GM23338 (cell line): Measurements from ENCODE around the gene FFAR2. TPM values are rescaled to one million over a fixed set of nuclear protein-coding genes. Genes with fewer than 3 reads are reported as not detected.

Source experiments
- ATAC-seq: fragments of 200-7000 bp; cut with Tn5 transposase; 3 replicates; pipeline ENCODE4 v1.9.1; 2020
- DNase-seq: peaks from one replicate; pipeline ENCODE4 v3.0.0-alpha.2; 2015; ENCODE audit warnings: low spot score
- H2AFZ ChIP-seq: fragments of 200-600 bp; sonication (generic); 2 replicates; pipeline ENCODE4 v1.8.0; 2016; ENCODE audit warnings: antibody characterized with exemption, mild to moderate bottlenecking, moderate library complexity
- H3F3A ChIP-seq: fragments of 200-600 bp; sonication (generic); replicated peaks from 2 replicates; pipeline ENCODE4 v1.8.0; 2017; ENCODE audit warnings: antibody characterized with exemption, mixed run types, low read depth
- H3K27ac ChIP-seq: fragments of 200-600 bp; sonication (generic); 2 replicates; pipeline ENCODE4 v1.6.1; 2016; ENCODE audit warnings: low read depth
- H3K27me3 ChIP-seq: fragments of 200-600 bp; sonication (generic); 2 replicates; pipeline ENCODE4 v1.8.0; 2016; ENCODE audit warnings: mild to moderate bottlenecking, mixed run types, moderate library complexity; ENCODE audit not compliant: insufficient read depth
- H3K36me3 ChIP-seq: fragments of 200-600 bp; sonication (generic); 2 replicates; pipeline ENCODE4 v1.8.0; 2016; ENCODE audit warnings: mild to moderate bottlenecking; ENCODE audit not compliant: insufficient read depth
- H3K4me1 ChIP-seq: fragments of 200-600 bp; sonication (generic); 2 replicates; pipeline ENCODE4 v1.8.0; 2016; ENCODE audit warnings: mild to moderate bottlenecking, moderate library complexity; ENCODE audit not compliant: insufficient read depth
- H3K4me2 ChIP-seq: fragments of 200-600 bp; sonication (generic); 2 replicates; pipeline ENCODE4 v1.7.1; 2017; ENCODE audit warnings: mixed run types
- H3K4me3 ChIP-seq: fragments of 200-600 bp; sonication (generic); 2 replicates; pipeline ENCODE4 v1.6.1; 2016; ENCODE audit warnings: mixed run types
- H3K79me2 ChIP-seq: fragments of 200-600 bp; sonication (generic); replicated peaks from 2 replicates; pipeline ENCODE4 v1.8.0; 2017; ENCODE audit warnings: mild to moderate bottlenecking; ENCODE audit not compliant: insufficient read depth
- H3K9me2 ChIP-seq: fragments of 200-600 bp; sonication (generic); 2 replicates; pipeline ENCODE4 v1.8.0; 2017; ENCODE audit not compliant: insufficient read depth
- H4K20me1 ChIP-seq: fragments of 200-600 bp; sonication (generic); replicated peaks from 2 replicates; pipeline ENCODE4 v1.8.0; 2017; ENCODE audit warnings: mild to moderate bottlenecking; ENCODE audit not compliant: insufficient read depth
- H3K27ac Mint-ChIP-seq: 2 replicates; pipeline ENCODE4 v1.8.0; 2020; ENCODE audit warnings: inconsistent platforms, mild to moderate bottlenecking, moderate library complexity, mixed read lengths
- H3K27me3 Mint-ChIP-seq: 3 replicates; pipeline ENCODE4 v1.8.0; 2022; ENCODE audit warnings: low read depth, mild to moderate bottlenecking, moderate library complexity, mixed read lengths, inconsistent platforms; ENCODE audit not compliant: insufficient read depth, poor library complexity
- H3K36me3 Mint-ChIP-seq: 3 replicates; pipeline ENCODE4 v1.8.0; 2021; ENCODE audit warnings: low read depth, mild to moderate bottlenecking, inconsistent platforms, moderate library complexity, mixed read lengths
- H3K4me1 Mint-ChIP-seq: 3 replicates; pipeline ENCODE4 v1.8.0; 2020; ENCODE audit warnings: mild to moderate bottlenecking, inconsistent platforms, mixed read lengths
- H3K4me3 Mint-ChIP-seq: 3 replicates; pipeline ENCODE4 v1.8.0; 2021; ENCODE audit warnings: moderate library complexity, mild to moderate bottlenecking, inconsistent platforms, mixed read lengths
- H3K9me3 Mint-ChIP-seq: 3 replicates; pipeline ENCODE4 v1.8.0; 2020; ENCODE audit warnings: moderate library complexity, mild to moderate bottlenecking, inconsistent platforms, mixed read lengths
- CREB1 ChIP-seq: fragments of 250-450 bp; sonication (Bioruptor Pico); IDR thresholded peaks from 2 replicates; pipeline ENCODE4 v1.5.0; 2020; ENCODE audit warnings: low read depth, mild to moderate bottlenecking, moderate library complexity
- EZH2 ChIP-seq: fragments of 200-600 bp; sonication (generic); IDR thresholded peaks from one replicate; pipeline ENCODE4 v1.8.0; 2017; ENCODE audit warnings: antibody characterized with exemption, mild to moderate bottlenecking, low read depth; ENCODE audit not compliant: unreplicated experiment
- EZH2phosphoT487 ChIP-seq: fragments of 200-600 bp; sonication (generic); IDR thresholded peaks from one replicate; pipeline ENCODE4 v1.8.1; 2018; ENCODE audit warnings: antibody characterized with exemption; ENCODE audit not compliant: unreplicated experiment
- NANOG ChIP-seq: IDR thresholded peaks from 2 replicates; pipeline ENCODE4 v1.6.1; 2016; ENCODE audit warnings: antibody characterized with exemption, borderline replicate concordance
- POLR2AphosphoS5 ChIP-seq: IDR thresholded peaks from 2 replicates; pipeline ENCODE4 v1.6.1; 2016; ENCODE audit warnings: antibody characterized with exemption, low read depth
- STAT1 ChIP-seq: IDR thresholded peaks from one replicate; pipeline ENCODE4 v1.6.1; 2016; ENCODE audit warnings: antibody characterized with exemption; ENCODE audit not compliant: unreplicated experiment
- ZNF114 ChIP-seq: fragments of 250-450 bp; sonication (Bioruptor Pico); IDR thresholded peaks from 2 replicates; pipeline ENCODE4 v1.5.0; 2020; ENCODE audit warnings: mild to moderate bottlenecking, moderate library complexity
- ZNF331 ChIP-seq: fragments of 250-450 bp; sonication (Bioruptor Pico); IDR thresholded peaks from 2 replicates; pipeline ENCODE4 v1.5.0; 2020; ENCODE audit warnings: low read depth, mild to moderate bottlenecking, moderate library complexity
- polyA plus RNA-seq: library from polyadenylated mRNA; unstranded; fragments of >200 nt; fragmentation: Nextera tagmentation; extraction: Ambion mirVana; gene quantifications from 2 replicates; pipeline ENCODE4 v1.2.1, GENCODE V29; 2016
- total RNA-seq: library from RNA; depleted of rRNA; stranded (reverse); fragments of >200 nt; shearing (Covaris generic); gene quantifications from 2 replicates; pipeline ENCODE4 v1.2.3, GENCODE V29; 2014
- TF ChIP-seq, protein P1 (sequence below), 2 experiments: fragments of 200-600 bp in 1 of 2; sonication (generic) in 1 of 2; conservative IDR thresholded peaks; 2 replicates each; pipeline versions ENCODE4 v1.5.1 to v1.6.1; 2016 to 2017; ENCODE audit warnings: antibody characterized with exemption in 2 of 2, low read depth in 2 of 2, mild to moderate bottlenecking in 2 of 2, moderate library complexity in 1 of 2
- TF ChIP-seq, protein P2 (sequence below): fragments of 250-450 bp; sonication (Bioruptor Pico); IDR thresholded peaks from 2 replicates; pipeline ENCODE4 v1.5.0; 2020; ENCODE audit warnings: mild to moderate bottlenecking, moderate library complexity
- TF ChIP-seq, protein P3 (sequence below): IDR thresholded peaks from one replicate; pipeline ENCODE4 v1.6.1; 2018; ENCODE audit warnings: antibody characterized with exemption; ENCODE audit not compliant: unreplicated experiment
- TF ChIP-seq, protein P4 (sequence below): IDR thresholded peaks from 2 replicates; pipeline ENCODE4 v1.6.1; 2016; ENCODE audit warnings: antibody characterized with exemption

The FFAR2 gene
- total and polyA plus RNA-seq, 2 experiments from 2014 or later, result not detected

DNA sequence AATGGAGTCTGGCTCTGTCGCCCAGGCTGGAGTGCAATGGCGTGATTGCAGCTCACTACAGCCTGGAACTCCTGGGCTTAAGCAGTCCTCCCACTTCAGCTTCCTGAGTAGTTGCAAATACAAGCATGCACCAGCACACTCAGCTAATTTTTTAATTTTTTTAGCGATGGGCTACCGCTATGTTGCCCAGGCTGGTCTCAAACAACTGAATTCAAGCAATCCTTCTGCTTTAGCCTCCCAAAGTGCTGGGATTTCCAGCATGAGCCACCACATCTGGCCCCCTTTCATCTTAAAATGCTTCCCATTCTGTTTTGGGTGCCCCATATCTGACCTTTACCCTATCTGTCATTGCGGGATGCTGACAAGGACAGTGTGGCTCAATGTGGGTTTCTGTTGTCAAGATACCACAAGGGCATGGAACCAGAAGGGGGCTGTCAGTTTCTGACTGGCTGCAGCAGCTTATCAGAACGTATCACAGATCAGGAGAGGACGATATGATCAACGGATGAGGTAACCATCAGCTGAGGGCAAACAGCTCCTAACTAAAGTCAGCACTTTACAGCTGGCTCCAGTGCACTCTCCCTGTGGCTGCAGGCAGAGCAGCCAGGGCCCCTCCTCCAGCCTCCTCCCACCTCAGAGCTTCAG, 44.8 kb upstream of the FFAR2 start:
- H3K27me3 Mint-ChIP-seq, result peaks cover 19% of the 10 kb centered on the region
- H3K9me2 ChIP-seq, result no peaks in the 10 kb centered on the region
- peaks cover 3% of the 10 kb centered on the region; the same call in 1 of the 3 replicates for H3K9me3 Mint-ChIP-seq
- H3K79me2 ChIP-seq, result no peaks in the 10 kb centered on the region
- H3F3A ChIP-seq, result no peaks in the 10 kb centered on the region
- no peak overlapping the region for H3K4me3 ChIP-seq
- no peaks in the 10 kb centered on the region for H3K4me1 ChIP-seq
- no peaks in the 10 kb centered on the region for H3K4me1 Mint-ChIP-seq
- no peak overlapping the region for H2AFZ ChIP-seq
- no peak overlapping the region for H3K27ac Mint-ChIP-seq
- ATAC-seq (no peak), DNase-seq (no peak)
- no peak overlapping the region for H3K27ac ChIP-seq
- H4K20me1 ChIP-seq, result no peaks in the 10 kb centered on the region
- no peak overlapping the region for H3K4me2 ChIP-seq
- H3K36me3 Mint-ChIP-seq, result no peaks in the 10 kb centered on the region
- H3K4me3 Mint-ChIP-seq, result no peak overlapping the region
- H3K36me3 ChIP-seq, result no peaks in the 10 kb centered on the region
- H3K27me3 ChIP-seq, result no peaks in the 10 kb centered on the region
- TF ChIP-seq CREB1 (CRISPR knock-in tag) (no peak), NANOG (no peak), STAT1 (no peak), POLR2AphosphoS5 (no peak), ZNF114 (CRISPR knock-in tag) (no peak), EZH2 (no peak), EZH2phosphoT487 (no peak), ZNF331 (CRISPR knock-in tag) (no peak)
- TF ChIP-seq, protein P1, sequence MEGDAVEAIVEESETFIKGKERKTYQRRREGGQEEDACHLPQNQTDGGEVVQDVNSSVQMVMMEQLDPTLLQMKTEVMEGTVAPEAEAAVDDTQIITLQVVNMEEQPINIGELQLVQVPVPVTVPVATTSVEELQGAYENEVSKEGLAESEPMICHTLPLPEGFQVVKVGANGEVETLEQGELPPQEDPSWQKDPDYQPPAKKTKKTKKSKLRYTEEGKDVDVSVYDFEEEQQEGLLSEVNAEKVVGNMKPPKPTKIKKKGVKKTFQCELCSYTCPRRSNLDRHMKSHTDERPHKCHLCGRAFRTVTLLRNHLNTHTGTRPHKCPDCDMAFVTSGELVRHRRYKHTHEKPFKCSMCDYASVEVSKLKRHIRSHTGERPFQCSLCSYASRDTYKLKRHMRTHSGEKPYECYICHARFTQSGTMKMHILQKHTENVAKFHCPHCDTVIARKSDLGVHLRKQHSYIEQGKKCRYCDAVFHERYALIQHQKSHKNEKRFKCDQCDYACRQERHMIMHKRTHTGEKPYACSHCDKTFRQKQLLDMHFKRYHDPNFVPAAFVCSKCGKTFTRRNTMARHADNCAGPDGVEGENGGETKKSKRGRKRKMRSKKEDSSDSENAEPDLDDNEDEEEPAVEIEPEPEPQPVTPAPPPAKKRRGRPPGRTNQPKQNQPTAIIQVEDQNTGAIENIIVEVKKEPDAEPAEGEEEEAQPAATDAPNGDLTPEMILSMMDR (conservative IDR thresholded peaks at IDR 0.05; ENCODE audit: low read depth in 2 of 2), result no peak
- TF ChIP-seq, protein P2, sequence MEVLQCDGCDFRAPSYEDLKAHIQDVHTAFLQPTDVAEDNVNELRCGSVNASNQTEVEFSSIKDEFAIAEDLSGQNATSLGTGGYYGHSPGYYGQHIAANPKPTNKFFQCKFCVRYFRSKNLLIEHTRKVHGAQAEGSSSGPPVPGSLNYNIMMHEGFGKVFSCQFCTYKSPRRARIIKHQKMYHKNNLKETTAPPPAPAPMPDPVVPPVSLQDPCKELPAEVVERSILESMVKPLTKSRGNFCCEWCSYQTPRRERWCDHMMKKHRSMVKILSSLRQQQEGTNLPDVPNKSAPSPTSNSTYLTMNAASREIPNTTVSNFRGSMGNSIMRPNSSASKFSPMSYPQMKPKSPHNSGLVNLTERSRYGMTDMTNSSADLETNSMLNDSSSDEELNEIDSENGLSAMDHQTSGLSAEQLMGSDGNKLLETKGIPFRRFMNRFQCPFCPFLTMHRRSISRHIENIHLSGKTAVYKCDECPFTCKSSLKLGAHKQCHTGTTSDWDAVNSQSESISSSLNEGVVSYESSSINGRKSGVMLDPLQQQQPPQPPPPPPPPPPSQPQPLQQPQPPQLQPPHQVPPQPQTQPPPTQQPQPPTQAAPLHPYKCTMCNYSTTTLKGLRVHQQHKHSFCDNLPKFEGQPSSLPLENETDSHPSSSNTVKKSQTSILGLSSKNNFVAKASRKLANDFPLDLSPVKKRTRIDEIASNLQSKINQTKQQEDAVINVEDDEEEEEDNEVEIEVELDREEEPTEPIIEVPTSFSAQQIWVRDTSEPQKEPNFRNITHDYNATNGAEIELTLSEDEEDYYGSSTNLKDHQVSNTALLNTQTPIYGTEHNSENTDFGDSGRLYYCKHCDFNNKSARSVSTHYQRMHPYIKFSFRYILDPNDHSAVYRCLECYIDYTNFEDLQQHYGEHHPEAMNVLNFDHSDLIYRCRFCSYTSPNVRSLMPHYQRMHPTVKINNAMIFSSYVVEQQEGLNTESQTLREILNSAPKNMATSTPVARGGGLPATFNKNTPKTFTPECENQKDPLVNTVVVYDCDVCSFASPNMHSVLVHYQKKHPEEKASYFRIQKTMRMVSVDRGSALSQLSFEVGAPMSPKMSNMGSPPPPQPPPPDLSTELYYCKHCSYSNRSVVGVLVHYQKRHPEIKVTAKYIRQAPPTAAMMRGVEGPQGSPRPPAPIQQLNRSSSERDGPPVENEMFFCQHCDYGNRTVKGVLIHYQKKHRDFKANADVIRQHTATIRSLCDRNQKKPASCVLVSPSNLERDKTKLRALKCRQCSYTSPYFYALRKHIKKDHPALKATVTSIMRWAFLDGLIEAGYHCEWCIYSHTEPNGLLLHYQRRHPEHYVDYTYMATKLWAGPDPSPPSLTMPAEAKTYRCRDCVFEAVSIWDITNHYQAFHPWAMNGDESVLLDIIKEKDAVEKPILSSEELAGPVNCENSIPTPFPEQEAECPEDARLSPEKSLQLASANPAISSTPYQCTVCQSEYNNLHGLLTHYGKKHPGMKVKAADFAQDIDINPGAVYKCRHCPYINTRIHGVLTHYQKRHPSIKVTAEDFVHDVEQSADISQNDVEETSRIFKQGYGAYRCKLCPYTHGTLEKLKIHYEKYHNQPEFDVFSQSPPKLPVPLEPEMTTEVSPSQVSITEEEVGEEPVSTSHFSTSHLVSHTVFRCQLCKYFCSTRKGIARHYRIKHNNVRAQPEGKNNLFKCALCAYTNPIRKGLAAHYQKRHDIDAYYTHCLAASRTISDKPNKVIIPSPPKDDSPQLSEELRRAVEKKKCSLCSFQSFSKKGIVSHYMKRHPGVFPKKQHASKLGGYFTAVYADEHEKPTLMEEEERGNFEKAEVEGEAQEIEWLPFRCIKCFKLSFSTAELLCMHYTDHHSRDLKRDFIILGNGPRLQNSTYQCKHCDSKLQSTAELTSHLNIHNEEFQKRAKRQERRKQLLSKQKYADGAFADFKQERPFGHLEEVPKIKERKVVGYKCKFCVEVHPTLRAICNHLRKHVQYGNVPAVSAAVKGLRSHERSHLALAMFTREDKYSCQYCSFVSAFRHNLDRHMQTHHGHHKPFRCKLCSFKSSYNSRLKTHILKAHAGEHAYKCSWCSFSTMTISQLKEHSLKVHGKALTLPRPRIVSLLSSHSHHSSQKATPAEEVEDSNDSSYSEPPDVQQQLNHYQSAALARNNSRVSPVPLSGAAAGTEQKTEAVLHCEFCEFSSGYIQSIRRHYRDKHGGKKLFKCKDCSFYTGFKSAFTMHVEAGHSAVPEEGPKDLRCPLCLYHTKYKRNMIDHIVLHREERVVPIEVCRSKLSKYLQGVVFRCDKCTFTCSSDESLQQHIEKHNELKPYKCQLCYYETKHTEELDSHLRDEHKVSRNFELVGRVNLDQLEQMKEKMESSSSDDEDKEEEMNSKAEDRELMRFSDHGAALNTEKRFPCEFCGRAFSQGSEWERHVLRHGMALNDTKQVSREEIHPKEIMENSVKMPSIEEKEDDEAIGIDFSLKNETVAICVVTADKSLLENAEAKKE (CRISPR knock-in tag), result no peak
- TF ChIP-seq, protein P3, sequence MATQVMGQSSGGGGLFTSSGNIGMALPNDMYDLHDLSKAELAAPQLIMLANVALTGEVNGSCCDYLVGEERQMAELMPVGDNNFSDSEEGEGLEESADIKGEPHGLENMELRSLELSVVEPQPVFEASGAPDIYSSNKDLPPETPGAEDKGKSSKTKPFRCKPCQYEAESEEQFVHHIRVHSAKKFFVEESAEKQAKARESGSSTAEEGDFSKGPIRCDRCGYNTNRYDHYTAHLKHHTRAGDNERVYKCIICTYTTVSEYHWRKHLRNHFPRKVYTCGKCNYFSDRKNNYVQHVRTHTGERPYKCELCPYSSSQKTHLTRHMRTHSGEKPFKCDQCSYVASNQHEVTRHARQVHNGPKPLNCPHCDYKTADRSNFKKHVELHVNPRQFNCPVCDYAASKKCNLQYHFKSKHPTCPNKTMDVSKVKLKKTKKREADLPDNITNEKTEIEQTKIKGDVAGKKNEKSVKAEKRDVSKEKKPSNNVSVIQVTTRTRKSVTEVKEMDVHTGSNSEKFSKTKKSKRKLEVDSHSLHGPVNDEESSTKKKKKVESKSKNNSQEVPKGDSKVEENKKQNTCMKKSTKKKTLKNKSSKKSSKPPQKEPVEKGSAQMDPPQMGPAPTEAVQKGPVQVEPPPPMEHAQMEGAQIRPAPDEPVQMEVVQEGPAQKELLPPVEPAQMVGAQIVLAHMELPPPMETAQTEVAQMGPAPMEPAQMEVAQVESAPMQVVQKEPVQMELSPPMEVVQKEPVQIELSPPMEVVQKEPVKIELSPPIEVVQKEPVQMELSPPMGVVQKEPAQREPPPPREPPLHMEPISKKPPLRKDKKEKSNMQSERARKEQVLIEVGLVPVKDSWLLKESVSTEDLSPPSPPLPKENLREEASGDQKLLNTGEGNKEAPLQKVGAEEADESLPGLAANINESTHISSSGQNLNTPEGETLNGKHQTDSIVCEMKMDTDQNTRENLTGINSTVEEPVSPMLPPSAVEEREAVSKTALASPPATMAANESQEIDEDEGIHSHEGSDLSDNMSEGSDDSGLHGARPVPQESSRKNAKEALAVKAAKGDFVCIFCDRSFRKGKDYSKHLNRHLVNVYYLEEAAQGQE, result no peak
- TF ChIP-seq, protein P4, sequence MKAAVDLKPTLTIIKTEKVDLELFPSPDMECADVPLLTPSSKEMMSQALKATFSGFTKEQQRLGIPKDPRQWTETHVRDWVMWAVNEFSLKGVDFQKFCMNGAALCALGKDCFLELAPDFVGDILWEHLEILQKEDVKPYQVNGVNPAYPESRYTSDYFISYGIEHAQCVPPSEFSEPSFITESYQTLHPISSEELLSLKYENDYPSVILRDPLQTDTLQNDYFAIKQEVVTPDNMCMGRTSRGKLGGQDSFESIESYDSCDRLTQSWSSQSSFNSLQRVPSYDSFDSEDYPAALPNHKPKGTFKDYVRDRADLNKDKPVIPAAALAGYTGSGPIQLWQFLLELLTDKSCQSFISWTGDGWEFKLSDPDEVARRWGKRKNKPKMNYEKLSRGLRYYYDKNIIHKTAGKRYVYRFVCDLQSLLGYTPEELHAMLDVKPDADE, result no peak
